ENCODE measurements around the gene HBG1. TPM values are rescaled to one million over a fixed set of nuclear protein-coding genes. Genes with fewer than 3 reads are reported as not detected.
"Not testable (repeated sequence)": the region's sequence is repeated elsewhere in the genome, so short reads cannot be mapped to it uniquely, and the experiment has no call there.

The HBG1 gene
- total RNA-seq, 4 donors from 2014 or later, result not detected

- Histone ChIP-seq H3K4me1 (no peaks in the 10 kb centered on the region), H3K27ac (no peak overlapping the region), H3K4me3 (no peak overlapping the region), H3K27me3 (no peaks in the 10 kb centered on the region), H3K9me3 (no peaks in the 10 kb centered on the region), H3K36me3 (no peaks in the 10 kb centered on the region)
- TF ChIP-seq POLR2A (IDR thresholded peaks at IDR 0.05), result no peak
- no peak for TF ChIP-seq CTCF (IDR thresholded peaks at IDR 0.05)
- no peak for DNase-seq
Measured at GRCh38 chr11:5252192-5252918, 2.7 kb upstream of the HBG1 start.

GRCh38 chr11:5251746-5252145, 2.1 kb upstream of the HBG1 start:
- no peak overlapping the region for H3K4me3 ChIP-seq
- DNase-seq, result no peak
- no peak overlapping the region for H3K27ac ChIP-seq
- H3K4me1 ChIP-seq, result no peaks in the 10 kb centered on the region
- TF ChIP-seq CTCF (IDR thresholded peaks at IDR 0.05), result no peak
- TF ChIP-seq POLR2A (IDR thresholded peaks at IDR 0.05), result no peak
- H3K9me3 ChIP-seq, result no peaks in the 10 kb centered on the region
- H3K27me3 ChIP-seq, result no peaks in the 10 kb centered on the region
- H3K36me3 ChIP-seq, result no peaks in the 10 kb centered on the region

GRCh38 chr11:5250543-5251204, 1.0 kb upstream of the HBG1 start:
- Histone ChIP-seq H3K4me1 (no peaks in the 10 kb centered on the region), H3K27ac (no peak overlapping the region), H3K36me3 (no peaks in the 10 kb centered on the region), H3K9me3 (no peaks in the 10 kb centered on the region), H3K4me3 (no peak overlapping the region), H3K27me3 (no peaks in the 10 kb centered on the region)
- no peak for DNase-seq
- TF ChIP-seq POLR2A (IDR thresholded peaks at IDR 0.05), result no peak
- TF ChIP-seq CTCF (IDR thresholded peaks at IDR 0.05), result no peak

GRCh38 chr11:5248498-5248897, 1.2 kb downstream of the HBG1 start:
- not testable (repeated sequence) for H3K4me1 ChIP-seq, H3K27ac ChIP-seq

GRCh38 chr11:5247472-5248192, 2.0 kb downstream of the HBG1 start:
- TF ChIP-seq POLR2A (IDR thresholded peaks at IDR 0.05) (no peak), CTCF (IDR thresholded peaks at IDR 0.05) (no peak)
- Histone ChIP-seq H3K4me3 (no peak overlapping the region), H3K36me3 (no peaks in the 10 kb centered on the region), H3K9me3 (no peaks in the 10 kb centered on the region), H3K27me3 (no peaks in the 10 kb centered on the region), H3K27ac (no peak overlapping the region), H3K4me1 (no peaks in the 10 kb centered on the region)
- no peak for DNase-seq

More at GRCh38 chr11:5248498-5248897, 1.2 kb downstream of the HBG1 start:
- not testable (repeated sequence) for H3K9me3 ChIP-seq, H3K27me3 ChIP-seq, H3K4me3 ChIP-seq, H3K36me3 ChIP-seq, DNase-seq
